ENCODE data around the gene BABAM2. TPM values are rescaled to one million over a fixed set of nuclear protein-coding genes. Genes with fewer than 3 reads are reported as not detected.
A peak's percentile ranks its signal among the peaks of the same experiment; 100 is the strongest.

Gene BABAM2
- total and polyA plus RNA-seq, 2 experiments from 2014 or later = 28.8 to 43.6 TPM

GRCh38 chr2:28231110-28231631, 340.6 kb downstream of the BABAM2 start:
- no peaks in the 10 kb centered on the region for H3K79me2 ChIP-seq
- H3K27me3 ChIP-seq = no peaks in the 10 kb centered on the region
- no peak for DNase-seq (ENCODE audit: low spot score)
- TF ChIP-seq EZH2 (IDR thresholded peaks at IDR 0.05; ENCODE audit: borderline replicate concordance) (no peak), EZH2phosphoT487 (IDR thresholded peaks at IDR 0.05; ENCODE audit: low read depth, severe bottlenecking, unreplicated experiment) (no peak)
- TF ChIP-seq, protein P1, sequence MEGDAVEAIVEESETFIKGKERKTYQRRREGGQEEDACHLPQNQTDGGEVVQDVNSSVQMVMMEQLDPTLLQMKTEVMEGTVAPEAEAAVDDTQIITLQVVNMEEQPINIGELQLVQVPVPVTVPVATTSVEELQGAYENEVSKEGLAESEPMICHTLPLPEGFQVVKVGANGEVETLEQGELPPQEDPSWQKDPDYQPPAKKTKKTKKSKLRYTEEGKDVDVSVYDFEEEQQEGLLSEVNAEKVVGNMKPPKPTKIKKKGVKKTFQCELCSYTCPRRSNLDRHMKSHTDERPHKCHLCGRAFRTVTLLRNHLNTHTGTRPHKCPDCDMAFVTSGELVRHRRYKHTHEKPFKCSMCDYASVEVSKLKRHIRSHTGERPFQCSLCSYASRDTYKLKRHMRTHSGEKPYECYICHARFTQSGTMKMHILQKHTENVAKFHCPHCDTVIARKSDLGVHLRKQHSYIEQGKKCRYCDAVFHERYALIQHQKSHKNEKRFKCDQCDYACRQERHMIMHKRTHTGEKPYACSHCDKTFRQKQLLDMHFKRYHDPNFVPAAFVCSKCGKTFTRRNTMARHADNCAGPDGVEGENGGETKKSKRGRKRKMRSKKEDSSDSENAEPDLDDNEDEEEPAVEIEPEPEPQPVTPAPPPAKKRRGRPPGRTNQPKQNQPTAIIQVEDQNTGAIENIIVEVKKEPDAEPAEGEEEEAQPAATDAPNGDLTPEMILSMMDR (IDR thresholded peaks at IDR 0.05; ENCODE audit: poor library complexity) = no peak
- no peak overlapping the region for H3K4me2 ChIP-seq
- H3K4me1 ChIP-seq (ENCODE audit: insufficient read depth) = peaks cover 43% of the 10 kb centered on the region
- no peak overlapping the region for H2AFZ ChIP-seq
- WGBS (ENCODE audit: low lambda C conversion rate, missing lambda C conversion rate) = 66% methylated on average over 4 of the region's 4 CpGs
- no peaks in the 10 kb centered on the region for H3K9me2 ChIP-seq (replicated peaks; ENCODE audit: insufficient read depth)
- H3K9me3 ChIP-seq (ENCODE audit: low read depth) = no peaks in the 10 kb centered on the region
- H4K20me1 ChIP-seq (ENCODE audit: insufficient read depth, poor library complexity, severe bottlenecking) = no peaks in the 10 kb centered on the region
- H3K4me3 ChIP-seq = no peak overlapping the region
- no peaks in the 10 kb centered on the region for H3K36me3 ChIP-seq (replicated peaks; ENCODE audit: insufficient read depth, low read depth)
- H3K27ac ChIP-seq = peak overlapping the region; percentile 85

GRCh38 chr2:28232295-28232694, 341.8 kb downstream of the BABAM2 start:
- no peaks in the 10 kb centered on the region for H3K36me3 ChIP-seq (replicated peaks; ENCODE audit: insufficient read depth, low read depth)
- H3K4me1 ChIP-seq (ENCODE audit: insufficient read depth) = peaks cover 41% of the 10 kb centered on the region
- peak overlapping the region; percentile 36 for H3K4me2 ChIP-seq
- no peaks in the 10 kb centered on the region for H3K79me2 ChIP-seq
- no peaks in the 10 kb centered on the region for H3K9me3 ChIP-seq (ENCODE audit: low read depth)
- TF ChIP-seq EZH2 (IDR thresholded peaks at IDR 0.05; ENCODE audit: borderline replicate concordance) = no peak
- TF ChIP-seq, protein P1 (IDR thresholded peaks at IDR 0.05; ENCODE audit: poor library complexity) = no peak
- TF ChIP-seq EZH2phosphoT487 (IDR thresholded peaks at IDR 0.05; ENCODE audit: low read depth, severe bottlenecking, unreplicated experiment) = no peak
- H3K27ac ChIP-seq = peak overlapping the region; percentile 85
- peak; percentile 46 for DNase-seq (ENCODE audit: low spot score)
- no peaks in the 10 kb centered on the region for H3K9me2 ChIP-seq (replicated peaks; ENCODE audit: insufficient read depth)
- no peaks in the 10 kb centered on the region for H3K27me3 ChIP-seq
- H4K20me1 ChIP-seq (ENCODE audit: insufficient read depth, poor library complexity, severe bottlenecking) = no peaks in the 10 kb centered on the region
- no peak overlapping the region for H3K4me3 ChIP-seq
- WGBS (ENCODE audit: low lambda C conversion rate, missing lambda C conversion rate) = 79% methylated on average over 5 of the region's 5 CpGs
- no peak overlapping the region for H2AFZ ChIP-seq

DNA sequence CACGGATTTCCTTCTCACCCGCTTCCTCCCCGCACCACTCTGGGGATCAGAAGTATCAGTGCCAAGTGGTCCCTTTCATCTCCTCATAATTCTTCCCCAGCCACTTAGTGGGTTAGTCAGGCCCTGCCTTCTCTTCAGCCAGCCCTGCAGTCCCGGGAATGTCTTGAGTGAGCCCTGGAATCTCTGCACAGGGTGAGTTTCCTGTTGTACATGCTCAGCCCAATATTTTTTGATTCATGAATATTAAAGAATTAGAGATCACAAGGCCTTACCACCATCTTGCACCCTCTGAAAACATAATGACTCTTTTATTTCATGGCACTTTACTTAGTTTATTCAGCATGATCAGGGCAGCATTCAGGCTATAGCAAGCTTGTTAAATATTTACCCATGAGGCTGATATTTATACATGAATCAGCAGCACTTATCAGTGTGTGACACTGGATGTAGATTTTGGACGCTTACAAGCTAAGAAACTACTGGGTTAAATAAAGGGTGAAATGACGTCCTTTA, 342.7 kb downstream of the BABAM2 start:
- H3K9me3 ChIP-seq (ENCODE audit: low read depth) = no peaks in the 10 kb centered on the region
- 45% methylated on average over 6 of the region's 6 CpGs for WGBS (ENCODE audit: low lambda C conversion rate, missing lambda C conversion rate)
- no peaks in the 10 kb centered on the region for H3K9me2 ChIP-seq (replicated peaks; ENCODE audit: insufficient read depth)
- H2AFZ ChIP-seq = no peak overlapping the region
- H3K79me2 ChIP-seq = no peaks in the 10 kb centered on the region
- no peaks in the 10 kb centered on the region for H3K36me3 ChIP-seq (replicated peaks; ENCODE audit: insufficient read depth, low read depth)
- peak overlapping the region; percentile 85 for H3K27ac ChIP-seq
- peaks cover 34% of the 10 kb centered on the region for H3K4me1 ChIP-seq (ENCODE audit: insufficient read depth)
- H3K27me3 ChIP-seq = no peaks in the 10 kb centered on the region
- H3K4me2 ChIP-seq = peak overlapping the region; percentile 36
- peak; percentile 38 for DNase-seq (ENCODE audit: low spot score)
- H4K20me1 ChIP-seq (ENCODE audit: insufficient read depth, poor library complexity, severe bottlenecking) = no peaks in the 10 kb centered on the region
- TF ChIP-seq, protein P1 (IDR thresholded peaks at IDR 0.05; ENCODE audit: poor library complexity) = no peak
- TF ChIP-seq EZH2 (IDR thresholded peaks at IDR 0.05; ENCODE audit: borderline replicate concordance) (no peak), EZH2phosphoT487 (IDR thresholded peaks at IDR 0.05; ENCODE audit: low read depth, severe bottlenecking, unreplicated experiment) (no peak)
- no peak overlapping the region for H3K4me3 ChIP-seq

Data from hepatocyte (in vitro differentiated cells).